Effector memory CD8-positive, alpha-beta T cell (primary cell): ENCODE data around the gene HCRTR1.
A peak's percentile ranks its signal among the peaks of the same experiment; 100 is the strongest.

Experiments used
- ATAC-seq: fragments of 150-1000 bp; cut with Tn5 transposase; replicated peaks from 2 replicates; pipeline ENCODE4 v1.10.0; 2021; ENCODE audit warnings: mild to moderate bottlenecking, moderate library complexity
- DNase-seq, 3 experiments: peaks; one replicate each; pipeline ENCODE4 v3.0.0; 2021
- H3K27ac Mint-ChIP-seq, 2 donors: one replicate each; pipeline ENCODE4 v1.8.0; 2022; ENCODE audit warnings: mild to moderate bottlenecking in 2 of 2, mixed read lengths in 2 of 2, moderate library complexity in 2 of 2
- H3K27me3 Mint-ChIP-seq, 2 donors: one replicate each; pipeline ENCODE4 v1.8.0; 2022; ENCODE audit warnings: mixed read lengths in 2 of 2
- H3K36me3 Mint-ChIP-seq: one replicate; pipeline ENCODE4 v1.8.0; 2022; ENCODE audit warnings: mild to moderate bottlenecking, moderate library complexity, mixed read lengths; ENCODE audit not compliant: insufficient read depth
- H3K4me1 Mint-ChIP-seq, 2 donors: one replicate each; pipeline ENCODE4 v1.8.0; 2022; ENCODE audit warnings: low read depth in 2 of 2, mixed read lengths in 2 of 2
- H3K4me3 Mint-ChIP-seq, 2 donors: one replicate each; pipeline ENCODE4 v1.8.0; 2022; ENCODE audit warnings: mild to moderate bottlenecking in 2 of 2, mixed read lengths in 2 of 2, moderate library complexity in 2 of 2
- H3K9me3 Mint-ChIP-seq, 2 donors: one replicate each; pipeline ENCODE4 v1.8.0; 2022; ENCODE audit warnings: mixed read lengths in 2 of 2

HCRTR1 gene

GRCh38 chr1:31659889-31660288 lies 42.4 kb downstream of the HCRTR1 start:
- H3K4me3 Mint-ChIP-seq: no peak overlapping the region
- no peak for ATAC-seq
- H3K9me3 Mint-ChIP-seq: no peaks in the 10 kb centered on the region
- H3K4me1 Mint-ChIP-seq: peaks cover 0 to 4% of the 10 kb centered on the region in 2 donors
- DNase-seq: no peak
- H3K36me3 Mint-ChIP-seq: no peaks in the 10 kb centered on the region
- H3K27ac Mint-ChIP-seq: no peak overlapping the region
- peaks cover 11 to 52% of the 10 kb centered on the region in 2 donors for H3K27me3 Mint-ChIP-seq

GRCh38 chr1:31660871-31661455 lies 43.5 kb downstream of the HCRTR1 start:
- peaks cover 4 to 42% of the 10 kb centered on the region in 2 donors for H3K27me3 Mint-ChIP-seq
- no peak overlapping the region for H3K4me3 Mint-ChIP-seq

GRCh38 chr1:31661856-31662255 lies 44.4 kb downstream of the HCRTR1 start:
- Mint-ChIP-seq H3K27ac (no peak overlapping the region), H3K36me3 (no peaks in the 10 kb centered on the region), H3K9me3 (no peaks in the 10 kb centered on the region), H3K4me3 (no peak overlapping the region), H3K27me3 (peaks cover 0 to 33% of the 10 kb centered on the region in 2 donors), H3K4me1 (peaks cover 0 to 4% of the 10 kb centered on the region in 2 donors)
- DNase-seq: no peak
- ATAC-seq: no peak

More at GRCh38 chr1:31660871-31661455, 43.5 kb downstream of the HCRTR1 start:
- DNase-seq: no peak
- Mint-ChIP-seq H3K27ac (no peak overlapping the region), H3K9me3 (no peaks in the 10 kb centered on the region), H3K4me1 (peaks cover 0 to 4% of the 10 kb centered on the region in 2 donors), H3K36me3 (no peaks in the 10 kb centered on the region)
- no peak for ATAC-seq

GRCh38 chr1:31662463-31662862 lies 45.0 kb downstream of the HCRTR1 start:
- Mint-ChIP-seq H3K27me3 (peaks cover 0 to 27% of the 10 kb centered on the region in 2 donors), H3K27ac (no peak overlapping the region), H3K4me1 (peaks cover 0 to 4% of the 10 kb centered on the region in 2 donors), H3K36me3 (no peaks in the 10 kb centered on the region), H3K4me3 (no peak overlapping the region), H3K9me3 (no peaks in the 10 kb centered on the region)
- DNase-seq (no peak), ATAC-seq (no peak)

- ATAC-seq: peak; percentile 65
- Mint-ChIP-seq H3K27me3 (peaks cover 3 to 21% of the 10 kb centered on the region in 2 donors), H3K36me3 (no peaks in the 10 kb centered on the region), H3K27ac (no peak overlapping the region), H3K9me3 (no peaks in the 10 kb centered on the region), H3K4me3 (no peak overlapping the region), H3K4me1 (peaks cover 0 to 4% of the 10 kb centered on the region in 2 donors)
- DNase-seq: peak; percentile 56 to 66 (median 63)
Measured at GRCh38 chr1:31663622-31664452, 46.3 kb downstream of the HCRTR1 start.

- H3K9me3 Mint-ChIP-seq: no peaks in the 10 kb centered on the region
- no peak for ATAC-seq
- no peak overlapping the region for H3K4me3 Mint-ChIP-seq
- no peak overlapping the region for H3K27ac Mint-ChIP-seq
- no peak for DNase-seq
- H3K27me3 Mint-ChIP-seq: peaks cover 10 to 27% of the 10 kb centered on the region in 2 donors
- H3K4me1 Mint-ChIP-seq: peaks cover 2 to 4% of the 10 kb centered on the region in 2 donors
- H3K36me3 Mint-ChIP-seq: no peaks in the 10 kb centered on the region
Measured at GRCh38 chr1:31664528-31664927, 47.0 kb downstream of the HCRTR1 start.

GRCh38 chr1:31665234-31665878 lies 47.9 kb downstream of the HCRTR1 start:
- Mint-ChIP-seq H3K27ac (no peak overlapping the region), H3K27me3 (peaks cover 17 to 35% of the 10 kb centered on the region in 2 donors), H3K9me3 (no peaks in the 10 kb centered on the region), H3K36me3 (no peaks in the 10 kb centered on the region), H3K4me3 (no peak overlapping the region), H3K4me1 (peaks cover 9% of the 10 kb centered on the region in 2 donors)
- ATAC-seq: no peak
- DNase-seq: no peak

GRCh38 chr1:31666263-31666963 lies 48.9 kb downstream of the HCRTR1 start:
- no peaks in the 10 kb centered on the region for H3K36me3 Mint-ChIP-seq

GRCh38 chr1:31667065-31667785 lies 49.7 kb downstream of the HCRTR1 start:
- Mint-ChIP-seq H3K27ac (peak overlapping the region in 1 of 2 donors; percentile 49), H3K9me3 (no peaks in the 10 kb centered on the region), H3K27me3 (peaks cover 34 to 54% of the 10 kb centered on the region in 2 donors), H3K4me3 (no peak overlapping the region), H3K4me1 (peaks cover 9 to 12% of the 10 kb centered on the region in 2 donors), H3K36me3 (peaks cover 3% of the 10 kb centered on the region)
- no peak for ATAC-seq
- no peak for DNase-seq

More at GRCh38 chr1:31666263-31666963, 48.9 kb downstream of the HCRTR1 start:
- Mint-ChIP-seq H3K27ac (no peak overlapping the region), H3K4me1 (peaks cover 9 to 12% of the 10 kb centered on the region in 2 donors), H3K9me3 (no peaks in the 10 kb centered on the region), H3K4me3 (no peak overlapping the region), H3K27me3 (peaks cover 26 to 46% of the 10 kb centered on the region in 2 donors)
- no peak for ATAC-seq
- DNase-seq: no peak

- DNase-seq: no peak
Measured at GRCh38 chr1:31668303-31668883, 50.9 kb downstream of the HCRTR1 start.

GRCh38 chr1:31669433-31669785 lies 51.9 kb downstream of the HCRTR1 start:
- peak overlapping the region in 1 of 2 donors; percentile 64 for H3K4me3 Mint-ChIP-seq
- H3K4me1 Mint-ChIP-seq: peaks cover 5 to 12% of the 10 kb centered on the region in 2 donors
- H3K27me3 Mint-ChIP-seq: peaks cover 34 to 56% of the 10 kb centered on the region in 2 donors
- peaks cover 3% of the 10 kb centered on the region for H3K36me3 Mint-ChIP-seq
- no peak for ATAC-seq
- no peak for DNase-seq
- H3K9me3 Mint-ChIP-seq: no peaks in the 10 kb centered on the region
- H3K27ac Mint-ChIP-seq: no peak overlapping the region

More at GRCh38 chr1:31668303-31668883, 50.9 kb downstream of the HCRTR1 start:
- Mint-ChIP-seq H3K27ac (peak overlapping the region; percentile 27 to 49), H3K27me3 (peaks cover 34 to 49% of the 10 kb centered on the region in 2 donors), H3K4me1 (peaks cover 9 to 12% of the 10 kb centered on the region in 2 donors), H3K36me3 (peaks cover 3% of the 10 kb centered on the region), H3K4me3 (no peak overlapping the region), H3K9me3 (no peaks in the 10 kb centered on the region)
- ATAC-seq: no peak
